OCI-LY7 (cell line): ENCODE data around the gene TAB3. TPM values are rescaled to one million over a fixed set of nuclear protein-coding genes. Genes with fewer than 3 reads are reported as not detected.

Source experiments
- BruUV-seq: library from RNA; stranded (reverse); fragments of 400-500 nt; replicated peaks from 2 replicates; lab custom pipeline; 2021; lab: Mats Ljungman, UMichigan
- CTCF ChIA-PET: fragments of 300-600 bp; sonication (Branson Sonifier 250); formaldehyde crosslinking; loops from one replicate; lab custom pipeline; 2022; ENCODE audit warnings: antibody characterized with exemption; ENCODE audit not compliant: unreplicated experiment; lab: Charles Lee
- POLR2A ChIA-PET: fragments of 300-600 bp; sonication (Branson Sonifier 250); formaldehyde crosslinking; loops from one replicate; lab custom pipeline; 2022; ENCODE audit warnings: antibody characterized with exemption; lab: Charles Lee
- DNase-seq: peaks from one replicate; pipeline ENCODE4 v3.0.0-alpha.2; 2015; ENCODE audit warnings: low spot score
- H2AFZ ChIP-seq: fragments of 200-600 bp; sonication (generic), shearing (Covaris generic); 2 replicates; pipeline ENCODE4 v1.6.1; 2014; ENCODE audit warnings: mild to moderate bottlenecking, antibody characterized with exemption, low read length, moderate library complexity
- H3K27ac ChIP-seq: fragments of 200-600 bp; sonication (generic); 2 replicates; pipeline ENCODE4 v1.5.1; 2014; ENCODE audit warnings: mixed run types, low read depth, mild to moderate bottlenecking, moderate library complexity, low read length, inconsistent platforms; ENCODE audit not compliant: poor library complexity, severe bottlenecking
- H3K36me3 ChIP-seq: fragments of 200-600 bp; sonication (generic); 2 replicates; pipeline ENCODE4 v1.6.1; 2014; ENCODE audit warnings: mild to moderate bottlenecking, antibody characterized with exemption, low read length, moderate library complexity, mixed read lengths; ENCODE audit not compliant: insufficient read depth
- H3K4me1 ChIP-seq: fragments of 200-600 bp; sonication (generic); 2 replicates; pipeline ENCODE4 v1.5.1; 2014; ENCODE audit warnings: mild to moderate bottlenecking, low read length; ENCODE audit not compliant: insufficient read depth, poor library complexity, severe bottlenecking
- H3K4me2 ChIP-seq: fragments of 200-600 bp; sonication (generic); 2 replicates; pipeline ENCODE4 v1.6.1; 2014; ENCODE audit warnings: mild to moderate bottlenecking, low read length
- H3K4me3 ChIP-seq: fragments of 200-600 bp; sonication (generic); 2 replicates; pipeline ENCODE4 v1.5.1; 2014; ENCODE audit warnings: mild to moderate bottlenecking, low read depth, low read length; ENCODE audit not compliant: poor library complexity, severe bottlenecking
- H3K79me2 ChIP-seq: fragments of 200-600 bp; sonication (generic); 2 replicates; pipeline ENCODE4 v1.6.1; 2016; ENCODE audit warnings: low read depth, mild to moderate bottlenecking, low read length, moderate library complexity, mixed read lengths; ENCODE audit not compliant: insufficient read depth
- H3K9me2 ChIP-seq: fragments of 200-600 bp; sonication (generic); 2 replicates; pipeline ENCODE4 v1.6.1; 2016; ENCODE audit warnings: mild to moderate bottlenecking, low read length, mixed read lengths; ENCODE audit not compliant: insufficient read depth
- H3K9me3 ChIP-seq: fragments of 200-600 bp; sonication (generic); 2 replicates; pipeline ENCODE4 v1.6.1; 2014; ENCODE audit warnings: mild to moderate bottlenecking, mixed run types, low read length, mixed read lengths
- H4K20me1 ChIP-seq: fragments of 200-600 bp; sonication (generic); 2 replicates; pipeline ENCODE4 v1.6.1; 2014; ENCODE audit warnings: mild to moderate bottlenecking, antibody characterized with exemption, low read length, moderate library complexity, mixed read lengths; ENCODE audit not compliant: insufficient read depth
- EZH2phosphoT487 ChIP-seq: fragments of 200-600 bp; sonication (generic); IDR thresholded peaks from 2 replicates; pipeline ENCODE4 v1.6.1; 2018; ENCODE audit warnings: low read depth, borderline replicate concordance, mild to moderate bottlenecking, mixed run types, antibody characterized with exemption, low read length, moderate library complexity, mixed read lengths
- intact Hi-C: fragments of 100-400 bp; cut with micrococcal nuclease; formaldehyde crosslinking; loops from one replicate; pipeline ENCODE4 v1.10.0; 2022; ENCODE audit not compliant: unreplicated experiment
- total RNA-seq, 2 experiments: library from RNA; depleted of rRNA in 1 of 2; stranded (reverse); fragments of >200 nt in 1 of 2; shearing (Covaris generic) in 1 of 2; gene quantifications; 2 replicates each; pipeline ENCODE4 v1.2.3, GENCODE V29; 2014 to 2022
- TF ChIP-seq, protein P1 (sequence below): fragments of 200-600 bp; sonication (generic); conservative IDR thresholded peaks from 2 replicates; pipeline ENCODE4 v1.5.1; 2014; ENCODE audit warnings: mild to moderate bottlenecking, antibody characterized with exemption, low read length, moderate library complexity, mixed read lengths

Gene TAB3
- total RNA-seq, 2 experiments from 2014 or later: 13.8 to 14.6 TPM

DNA sequence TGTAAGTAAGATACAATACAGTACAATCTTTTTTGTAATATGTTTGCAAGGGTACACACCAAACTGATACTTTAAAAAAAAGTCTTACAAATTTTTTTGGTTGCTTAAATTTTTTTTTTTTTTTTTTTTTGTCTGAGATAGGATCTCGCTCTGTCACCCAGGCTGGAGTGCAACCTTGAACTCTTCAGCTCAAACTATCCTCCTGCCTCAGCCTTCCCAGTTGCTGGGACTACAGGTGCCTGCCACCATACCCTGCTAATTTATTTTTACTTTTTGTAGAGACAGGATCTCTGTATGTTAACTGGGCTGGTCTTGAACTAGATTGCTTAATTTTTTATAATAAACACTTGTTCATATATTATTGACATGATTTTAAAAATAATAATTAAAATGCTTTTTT, 41.1 kb upstream of the TAB3 start:
- no peak overlapping the region for H3K4me2 ChIP-seq
- CTCF ChIA-PET: no interaction called here

DNA sequence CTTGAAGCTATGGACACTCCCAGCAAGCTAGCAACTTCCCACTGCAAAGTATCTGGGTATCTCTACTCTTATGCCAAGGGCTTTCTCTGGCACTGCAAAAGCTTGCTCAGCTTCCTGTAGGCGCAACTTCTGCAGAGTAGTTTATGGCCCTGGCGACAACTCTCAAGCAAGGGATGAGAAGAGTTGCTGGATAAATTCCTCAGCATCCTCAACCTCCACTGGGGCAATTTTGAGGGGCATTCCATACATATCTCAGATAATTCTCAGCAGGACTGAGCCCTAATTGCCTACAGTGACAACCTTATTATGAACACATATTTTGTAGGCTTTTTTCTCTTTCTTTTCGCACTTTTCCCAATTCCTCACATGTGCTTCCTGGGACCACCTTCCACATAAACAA, 31.2 kb upstream of the TAB3 start:
- Histone ChIP-seq H3K79me2 (no peaks in the 10 kb centered on the region), H4K20me1 (no peaks in the 10 kb centered on the region), H3K4me1 (no peaks in the 10 kb centered on the region), H3K36me3 (no peaks in the 10 kb centered on the region), H3K9me2 (no peaks in the 10 kb centered on the region), H3K4me2 (no peak overlapping the region), H3K27ac (no peak overlapping the region), H2AFZ (no peak overlapping the region), H3K4me3 (no peak overlapping the region), H3K9me3 (no peaks in the 10 kb centered on the region)
- CTCF ChIA-PET: no interaction called here
- no TSS peak for BruUV-seq
- POLR2A ChIA-PET: interaction anchor here (1.0 kb wide), 1 partner anchor 13 kb away, joined by 3 read pairs; no protein-coding TSS in a partner anchor
- TF ChIP-seq, protein P1, sequence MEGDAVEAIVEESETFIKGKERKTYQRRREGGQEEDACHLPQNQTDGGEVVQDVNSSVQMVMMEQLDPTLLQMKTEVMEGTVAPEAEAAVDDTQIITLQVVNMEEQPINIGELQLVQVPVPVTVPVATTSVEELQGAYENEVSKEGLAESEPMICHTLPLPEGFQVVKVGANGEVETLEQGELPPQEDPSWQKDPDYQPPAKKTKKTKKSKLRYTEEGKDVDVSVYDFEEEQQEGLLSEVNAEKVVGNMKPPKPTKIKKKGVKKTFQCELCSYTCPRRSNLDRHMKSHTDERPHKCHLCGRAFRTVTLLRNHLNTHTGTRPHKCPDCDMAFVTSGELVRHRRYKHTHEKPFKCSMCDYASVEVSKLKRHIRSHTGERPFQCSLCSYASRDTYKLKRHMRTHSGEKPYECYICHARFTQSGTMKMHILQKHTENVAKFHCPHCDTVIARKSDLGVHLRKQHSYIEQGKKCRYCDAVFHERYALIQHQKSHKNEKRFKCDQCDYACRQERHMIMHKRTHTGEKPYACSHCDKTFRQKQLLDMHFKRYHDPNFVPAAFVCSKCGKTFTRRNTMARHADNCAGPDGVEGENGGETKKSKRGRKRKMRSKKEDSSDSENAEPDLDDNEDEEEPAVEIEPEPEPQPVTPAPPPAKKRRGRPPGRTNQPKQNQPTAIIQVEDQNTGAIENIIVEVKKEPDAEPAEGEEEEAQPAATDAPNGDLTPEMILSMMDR: no peak
- TF ChIP-seq EZH2phosphoT487: no peak
- intact Hi-C loops: no loop called here
- no peak for DNase-seq

More for the DNA sequence above, 41.1 kb upstream of the TAB3 start:
- Histone ChIP-seq H3K27ac (no peak overlapping the region), H3K36me3 (no peaks in the 10 kb centered on the region), H3K4me3 (no peak overlapping the region), H4K20me1 (no peaks in the 10 kb centered on the region), H3K4me1 (no peaks in the 10 kb centered on the region), H3K79me2 (no peaks in the 10 kb centered on the region), H3K9me3 (no peaks in the 10 kb centered on the region), H2AFZ (no peak overlapping the region), H3K9me2 (no peaks in the 10 kb centered on the region)
- TF ChIP-seq EZH2phosphoT487: no peak
- TF ChIP-seq, protein P1: no peak
- no TSS peak for BruUV-seq
- intact Hi-C loops: no loop called here
- no peak for DNase-seq
- POLR2A ChIA-PET: interaction anchor here (0.6 kb wide), 1 partner anchor 257 kb away, joined by 3 read pairs; no protein-coding TSS in a partner anchor

DNA sequence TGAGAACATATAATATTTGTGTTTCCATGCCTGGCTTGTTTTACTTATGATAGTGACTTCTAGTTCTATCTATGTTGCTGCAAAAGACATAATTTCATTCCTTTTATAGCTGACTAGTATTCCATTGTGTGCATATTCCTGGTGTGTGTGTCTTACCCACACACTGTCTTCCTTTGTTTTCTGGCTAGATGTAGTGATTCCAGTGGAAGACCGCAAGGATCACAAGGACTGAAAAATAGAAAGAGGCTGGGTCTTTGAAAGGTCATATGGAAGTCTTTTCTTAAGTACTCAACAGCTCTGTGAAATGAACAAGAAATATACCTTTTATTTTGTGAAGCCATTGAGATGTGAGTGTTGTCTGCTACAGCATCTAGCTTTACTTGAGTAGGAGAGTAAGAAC, 29.4 kb upstream of the TAB3 start:
- no peaks in the 10 kb centered on the region for H3K79me2 ChIP-seq
- ChIA-PET POLR2A (no interaction called here), CTCF (no interaction called here)
- no peaks in the 10 kb centered on the region for H3K9me2 ChIP-seq
- no peak overlapping the region for H2AFZ ChIP-seq
- no peaks in the 10 kb centered on the region for H3K4me1 ChIP-seq
- H3K4me3 ChIP-seq: no peak overlapping the region
- no peak for DNase-seq
- H3K27ac ChIP-seq: no peak overlapping the region
- H3K4me2 ChIP-seq: no peak overlapping the region
- intact Hi-C loops: no loop called here
- H3K9me3 ChIP-seq: no peaks in the 10 kb centered on the region
- TF ChIP-seq, protein P1: no peak
- TF ChIP-seq EZH2phosphoT487: no peak
- BruUV-seq: no TSS peak
- no peaks in the 10 kb centered on the region for H4K20me1 ChIP-seq
- no peaks in the 10 kb centered on the region for H3K36me3 ChIP-seq
